ENCODE data around the gene MCUR1.
A peak's percentile ranks its signal among the peaks of the same experiment; 100 is the strongest.
"Not testable (repeated sequence)": the region's sequence is repeated elsewhere in the genome, so short reads cannot be mapped to it uniquely, and the experiment has no call there.

Gene MCUR1

GRCh38 chr6:13772358-13773030 lies 41.9 kb downstream of the MCUR1 start:
- DNase-seq = not testable (repeated sequence)

DNA sequence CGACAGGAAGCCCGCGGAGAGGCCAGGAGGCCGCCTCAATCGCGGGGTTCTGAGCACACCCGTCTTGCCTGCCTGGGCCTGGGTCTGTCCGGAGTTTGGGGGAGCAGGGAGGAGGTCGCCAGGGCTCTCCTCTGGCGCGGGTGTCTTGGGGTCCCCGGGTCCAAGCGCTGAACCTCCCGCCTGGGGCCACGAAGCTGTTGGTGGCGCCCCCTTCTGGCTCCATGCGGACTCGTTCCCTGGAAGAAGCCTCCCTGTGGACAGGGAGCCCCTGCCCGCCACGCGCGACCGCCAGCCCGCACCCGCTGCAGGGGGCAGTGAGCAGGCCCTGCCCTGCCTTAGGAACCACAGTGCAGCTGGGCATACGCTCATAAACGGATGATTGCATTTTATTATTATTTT lies 44.7 kb downstream of the MCUR1 start:
- DNase-seq = no peak

DNA sequence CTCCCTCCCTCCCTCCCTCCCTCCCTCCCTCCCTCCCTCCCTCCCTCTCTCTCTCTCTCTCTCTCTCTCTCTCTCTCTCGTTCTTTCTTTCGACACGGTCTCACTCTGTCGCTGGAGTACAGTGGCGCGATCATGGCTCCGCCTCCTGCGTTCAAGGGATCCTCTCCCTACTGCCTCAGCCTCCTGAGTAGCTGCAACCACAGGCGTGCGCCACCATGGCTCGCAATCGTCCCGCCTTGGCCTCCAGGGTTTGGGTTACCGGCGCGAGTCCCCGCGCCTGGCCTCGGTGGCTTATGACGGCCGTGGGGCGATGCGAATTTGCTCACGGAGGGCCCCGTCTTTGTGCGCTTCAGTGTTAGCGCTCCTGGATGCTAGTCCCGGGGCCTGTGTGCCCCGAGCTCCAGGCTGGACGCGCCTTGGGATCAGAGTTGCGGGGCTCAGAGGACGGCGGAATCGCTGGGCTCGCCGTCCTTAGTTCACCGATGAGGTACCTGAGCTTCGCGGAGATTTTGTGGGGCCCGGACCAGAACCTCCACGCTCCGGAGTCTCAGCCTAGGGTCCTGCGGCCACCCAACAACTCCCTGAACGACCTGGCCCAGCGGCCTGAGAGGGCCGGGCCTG lies 45.2 kb downstream of the MCUR1 start:
- no peak for DNase-seq

GRCh38 chr6:13767121-13767808 lies 47.1 kb downstream of the MCUR1 start:
- DNase-seq = peak; percentile 48

- DNase-seq = no peak
Measured at GRCh38 chr6:13766201-13766634, 48.1 kb downstream of the MCUR1 start.

DNA sequence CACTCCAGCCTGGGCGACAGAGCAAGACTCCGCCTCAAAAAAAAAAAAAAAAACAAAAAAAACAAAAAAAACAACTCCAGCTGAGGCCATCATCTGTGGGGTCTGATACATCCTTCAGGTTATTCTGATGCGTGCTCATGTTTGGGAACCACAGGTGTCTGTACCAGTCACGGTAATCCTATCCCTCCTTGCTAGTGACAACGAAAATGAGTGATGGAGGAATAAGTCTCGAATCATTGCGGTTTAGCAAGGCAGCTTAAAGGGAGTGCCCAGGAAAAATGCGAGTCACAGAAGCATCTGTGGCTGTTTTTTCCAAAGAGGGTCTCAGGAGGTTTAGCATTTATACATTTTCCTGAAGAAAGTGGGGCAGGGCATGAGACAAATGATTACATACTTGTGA lies 48.8 kb downstream of the MCUR1 start:
- no peak for DNase-seq

- DNase-seq = no peak
Measured at GRCh38 chr6:13764996-13765395, 49.4 kb downstream of the MCUR1 start.

DNA sequence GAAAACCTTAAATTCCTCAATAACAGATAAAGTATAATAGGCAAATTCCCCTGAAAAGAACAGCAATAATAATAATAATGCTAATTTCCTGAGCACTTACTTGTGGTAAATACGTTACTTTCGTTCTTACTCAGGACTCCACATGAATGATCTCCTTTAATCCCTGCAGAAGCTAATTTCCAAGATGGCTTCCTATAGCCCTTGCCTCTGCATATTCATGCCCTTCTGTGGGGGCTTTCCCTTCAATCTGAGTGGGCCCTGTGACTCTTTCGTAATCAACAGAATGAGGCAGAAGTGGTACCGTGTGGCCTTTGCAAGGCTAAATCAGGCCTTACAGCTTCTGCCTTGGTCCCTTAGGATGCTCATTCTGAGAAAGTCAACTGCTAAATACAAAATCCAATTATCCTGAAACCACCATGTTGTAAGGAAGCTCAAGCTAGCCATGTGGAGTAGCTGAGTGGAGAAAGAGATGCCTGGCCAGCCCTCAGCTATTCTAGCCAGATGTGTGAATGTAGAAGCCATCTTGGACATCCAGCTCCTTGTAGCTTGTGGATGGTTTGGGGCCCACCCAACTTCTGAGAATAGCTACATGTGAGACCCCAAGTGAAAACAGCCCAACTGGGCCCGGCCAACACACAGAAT lies 50.5 kb downstream of the MCUR1 start:
- no peak for DNase-seq

- DNase-seq = no peak
Measured at GRCh38 chr6:13762611-13763441, 51.5 kb downstream of the MCUR1 start.

- DNase-seq = no peak
Measured at GRCh38 chr6:13761361-13762036, 52.9 kb downstream of the MCUR1 start.

- no peak for DNase-seq
Measured at GRCh38 chr6:13760307-13761304, 53.8 kb downstream of the MCUR1 start.

DNA sequence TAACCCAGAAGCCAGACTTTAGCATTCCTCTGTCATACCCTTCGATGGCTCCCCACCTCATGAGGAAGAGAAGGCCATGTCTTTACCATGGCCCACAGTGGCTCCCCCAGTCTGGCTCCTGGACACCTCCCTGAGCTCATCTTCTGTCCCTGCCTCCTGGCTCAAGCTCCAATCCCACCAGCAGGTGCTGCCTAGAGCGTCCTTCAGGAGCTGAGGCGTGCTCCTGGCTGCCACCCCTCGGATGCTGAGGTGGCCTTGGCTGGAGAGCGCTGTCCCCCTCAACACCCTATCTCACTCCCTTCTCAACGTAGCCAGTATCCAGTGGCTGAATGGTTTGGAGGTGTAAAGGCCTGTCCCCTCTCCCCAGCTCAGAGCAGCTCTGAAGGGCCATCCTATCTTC lies 55.3 kb downstream of the MCUR1 start:
- no peak for DNase-seq

- DNase-seq = no peak
Measured at GRCh38 chr6:13754644-13755043, 59.7 kb downstream of the MCUR1 start.

DNA sequence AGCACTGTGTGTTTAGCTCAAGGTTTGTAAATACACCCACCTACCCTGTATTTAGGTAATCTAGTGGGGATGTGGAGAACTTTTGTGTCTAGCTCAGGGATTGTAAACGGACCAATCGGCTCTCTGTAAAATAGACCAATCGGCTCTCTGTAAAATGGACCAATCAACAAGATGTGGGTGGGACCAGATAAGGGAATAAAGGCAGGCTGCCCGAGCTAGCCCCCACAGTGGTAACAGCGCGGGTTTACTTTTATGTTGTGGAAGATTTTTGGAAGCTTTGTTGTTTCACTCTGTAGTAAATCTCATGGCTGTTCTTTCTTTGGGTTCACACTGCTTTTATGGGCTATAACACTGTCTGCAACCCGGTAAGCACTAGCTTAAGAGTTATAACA lies 70.6 kb downstream of the MCUR1 start:
- no peak for DNase-seq

DNA sequence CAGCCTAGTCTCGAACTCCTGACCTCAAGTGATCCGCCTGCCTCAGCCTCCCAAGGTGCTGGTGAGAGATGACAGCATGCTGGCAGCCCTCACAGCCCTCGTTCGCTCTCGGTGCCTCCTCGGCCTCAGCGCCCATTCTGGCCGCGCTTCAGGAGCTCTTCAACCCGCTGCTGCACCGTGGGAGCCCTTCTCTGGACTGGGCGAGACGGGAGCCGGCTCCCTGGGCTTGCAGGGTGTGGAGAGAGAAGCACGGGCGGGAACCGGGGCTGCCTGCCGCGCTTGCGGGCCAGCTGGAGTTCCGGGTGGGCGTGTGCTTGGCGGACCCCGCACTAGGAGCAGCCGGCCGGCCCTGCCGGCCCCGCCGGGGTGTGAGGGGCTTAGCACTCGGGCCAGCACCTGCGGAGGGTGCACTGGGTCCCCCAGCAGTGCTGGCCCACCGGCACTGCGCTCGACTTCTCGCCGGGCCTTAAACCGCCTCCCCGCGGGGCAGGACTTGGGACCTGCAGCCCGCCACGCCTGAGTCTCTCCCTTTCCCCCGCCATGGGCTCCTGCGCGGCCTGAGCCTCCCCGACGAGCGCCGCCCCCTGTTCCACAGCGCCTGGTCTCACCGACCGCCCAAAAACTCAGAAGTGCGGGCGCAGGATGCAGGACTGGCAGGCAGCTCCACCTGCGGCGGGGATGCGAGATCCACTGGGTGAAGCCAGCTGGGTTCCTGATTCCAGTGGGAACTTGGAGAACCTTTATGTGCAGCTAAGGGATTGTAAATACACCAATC lies 71.2 kb downstream of the MCUR1 start:
- DNase-seq = no peak

DNA sequence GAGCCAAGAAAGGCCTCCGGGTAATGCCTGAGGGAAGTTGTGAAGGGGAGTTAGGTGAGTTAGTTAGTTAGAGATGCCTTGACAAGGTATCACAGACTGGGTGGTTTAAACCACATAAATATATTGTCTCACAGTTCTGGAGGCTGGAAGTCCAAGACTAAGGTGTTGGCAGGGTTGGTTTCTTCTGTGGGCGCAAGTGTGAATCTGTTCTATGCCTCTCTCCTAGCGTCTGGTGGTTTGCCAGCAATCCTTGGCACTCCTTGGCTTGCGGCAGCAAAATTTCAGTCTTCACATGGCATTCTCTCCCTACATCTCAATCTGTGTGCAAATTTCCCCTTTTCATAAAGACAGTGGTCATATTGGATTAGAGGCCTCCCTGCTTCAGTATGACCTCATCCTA lies 73.0 kb downstream of the MCUR1 start:
- DNase-seq = no peak

All from activated T-cell treated with anti-CD3 and anti-CD28 coated beads, Interleukin-2, amount 50 U/mL, for 1 hour (primary cell).